Smooth muscle cell (in vitro differentiated cells): Measurements from ENCODE around the gene CTH. TPM values are rescaled to one million over a fixed set of nuclear protein-coding genes. Genes with fewer than 3 reads are reported as not detected.
A peak's percentile ranks its signal among the peaks of the same experiment; 100 is the strongest.
"Not testable (repeated sequence)": the region's sequence is repeated elsewhere in the genome, so short reads cannot be mapped to it uniquely, and the experiment has no call there.

Source experiments
- DNase-seq: peaks from one replicate; lab custom pipeline; 2025; ENCODE audit not compliant: unreplicated experiment; lab: John Stamatoyannopoulos, UW
- H2AFZ ChIP-seq: fragments of 200-600 bp; sonication (generic); 2 replicates; pipeline ENCODE4 v1.6.0; 2016; ENCODE audit warnings: antibody characterized with exemption, low read depth, mild to moderate bottlenecking
- H3F3A ChIP-seq: fragments of 200-600 bp; sonication (generic); 2 replicates; pipeline ENCODE4 v1.6.0; 2017; ENCODE audit warnings: antibody characterized with exemption, low read depth
- H3K27ac ChIP-seq: fragments of 200-600 bp; sonication (generic); 2 replicates; pipeline ENCODE4 v1.5.1; 2016; ENCODE audit warnings: low read depth, mild to moderate bottlenecking
- H3K27me3 ChIP-seq: fragments of 200-600 bp; sonication (generic); 2 replicates; pipeline ENCODE4 v1.6.1; 2016; ENCODE audit warnings: low read depth, mild to moderate bottlenecking
- H3K36me3 ChIP-seq: fragments of 200-600 bp; sonication (generic); 2 replicates; pipeline ENCODE4 v1.5.1; 2016; ENCODE audit warnings: low read depth
- H3K4me1 ChIP-seq: fragments of 200-600 bp; sonication (generic); 2 replicates; pipeline ENCODE4 v1.5.1; 2016; ENCODE audit warnings: low read depth
- H3K4me2 ChIP-seq: fragments of 200-600 bp; sonication (generic); 2 replicates; pipeline ENCODE4 v1.6.0; 2016; ENCODE audit warnings: mild to moderate bottlenecking
- H3K4me3 ChIP-seq: fragments of 200-600 bp; sonication (generic); 2 replicates; pipeline ENCODE4 v1.5.1; 2016; ENCODE audit warnings: mild to moderate bottlenecking
- H3K79me2 ChIP-seq: fragments of 200-600 bp; sonication (generic); 2 replicates; pipeline ENCODE4 v1.6.0; 2016; ENCODE audit warnings: low read depth, mild to moderate bottlenecking
- H3K9ac ChIP-seq: fragments of 200-600 bp; sonication (generic); 2 replicates; pipeline ENCODE4 v1.6.0; 2016; ENCODE audit warnings: low read depth
- H3K9me3 ChIP-seq: fragments of 200-600 bp; sonication (generic); replicated peaks from 2 replicates; pipeline ENCODE4 v1.5.1; 2016; ENCODE audit warnings: low read depth
- H4K20me1 ChIP-seq: fragments of 200-600 bp; sonication (generic); 2 replicates; pipeline ENCODE4 v1.6.0; 2016; ENCODE audit warnings: low read depth
- WGBS: methylation state at CpG from one replicate; pipeline ENCODE4 v1.1.7; 2016; ENCODE audit warnings: low lambda C conversion rate; 5-methylcytosine and 5-hydroxymethylcytosine counted together
- polyA plus RNA-seq: library from polyadenylated mRNA; unstranded; fragments of >200 nt; fragmentation: Nextera tagmentation; extraction: Ambion mirVana; gene quantifications from 2 replicates; pipeline ENCODE4 v1.2.1, GENCODE V29; 2016
- total RNA-seq: library from RNA; depleted of rRNA; stranded (reverse); fragments of >200 nt; gene quantifications from 2 replicates; pipeline ENCODE4 v1.2.3, GENCODE V29; 2014
- TF ChIP-seq, protein P1 (sequence below): fragments of 200-600 bp; sonication (generic); IDR thresholded peaks from 2 replicates; pipeline ENCODE4 v1.5.1; 2017; ENCODE audit warnings: borderline replicate concordance, mild to moderate bottlenecking, antibody characterized with exemption; ENCODE audit not compliant: insufficient read depth, poor library complexity, severe bottlenecking

CTH gene
- total RNA-seq = 6.5 and 12.8 TPM in 2 replicates
- 11.9 and 13.1 TPM in 2 replicates for polyA plus RNA-seq

DNA sequence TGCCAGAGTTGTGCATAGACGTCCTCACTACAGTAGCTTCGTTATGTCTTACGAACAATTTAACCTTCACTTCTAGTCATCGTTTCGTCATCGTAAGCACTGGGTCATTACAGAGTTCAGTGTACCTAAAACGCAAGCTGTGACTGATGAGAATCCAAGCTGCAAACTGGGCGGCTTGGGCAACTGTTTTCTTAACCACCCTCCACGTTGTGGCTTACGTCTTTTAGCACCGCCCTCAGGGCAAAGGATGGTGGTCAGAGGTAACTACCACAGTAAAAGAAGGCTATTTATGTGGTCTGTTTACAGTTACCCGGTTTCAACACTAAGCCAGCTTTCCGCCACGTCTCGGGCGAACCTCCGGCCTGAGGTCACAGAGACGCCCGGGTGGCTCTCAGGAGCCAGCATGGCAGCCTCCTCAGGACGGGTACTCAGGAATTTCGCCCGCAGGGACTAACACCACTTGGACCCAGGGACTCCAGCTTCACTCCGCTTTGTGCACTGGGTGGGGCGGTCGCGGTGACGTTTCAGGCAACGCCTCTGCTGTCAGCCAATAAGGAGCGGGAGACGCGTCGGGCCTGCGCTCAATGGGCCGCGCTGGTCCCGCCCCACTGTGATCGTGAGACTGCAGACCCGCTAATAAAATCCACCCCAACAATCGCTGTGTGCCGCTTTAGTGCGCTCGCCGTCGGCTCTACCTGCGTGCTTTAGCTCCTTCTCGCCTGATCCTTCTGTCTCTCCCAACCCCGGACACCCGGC, at the start of gene CTH:
TSS of gene CTH (plus strand) at position 665 of the 756 bp plus-strand sequence. CDS start 148 bp downstream, outside the sequence.
- H3K4me1 ChIP-seq = peaks cover 10% of the 10 kb centered on the region
- peaks cover 23% of the 10 kb centered on the region for H3K79me2 ChIP-seq
- H3K9me3 ChIP-seq = no peaks in the 10 kb centered on the region
- H2AFZ ChIP-seq = peak within 1 kb of the TSS; percentile 76
- DNase-seq = peak; percentile 78
- under 1% methylated on average over 45 of the region's 48 CpGs for WGBS
- peak within 1 kb of the TSS; percentile 95 for H3K27ac ChIP-seq
- H4K20me1 ChIP-seq = no peaks in the 10 kb centered on the region
- H3K4me2 ChIP-seq = peak within 1 kb of the TSS; percentile 92
- peaks cover 6% of the 10 kb centered on the region for H3F3A ChIP-seq
- peak within 1 kb of the TSS; percentile 82 for H3K9ac ChIP-seq
- H3K36me3 ChIP-seq = no peaks in the 10 kb centered on the region
- H3K27me3 ChIP-seq = peaks cover 4% of the 10 kb centered on the region
- peak within 1 kb of the TSS; percentile 84 for H3K4me3 ChIP-seq
- TF ChIP-seq, protein P1, sequence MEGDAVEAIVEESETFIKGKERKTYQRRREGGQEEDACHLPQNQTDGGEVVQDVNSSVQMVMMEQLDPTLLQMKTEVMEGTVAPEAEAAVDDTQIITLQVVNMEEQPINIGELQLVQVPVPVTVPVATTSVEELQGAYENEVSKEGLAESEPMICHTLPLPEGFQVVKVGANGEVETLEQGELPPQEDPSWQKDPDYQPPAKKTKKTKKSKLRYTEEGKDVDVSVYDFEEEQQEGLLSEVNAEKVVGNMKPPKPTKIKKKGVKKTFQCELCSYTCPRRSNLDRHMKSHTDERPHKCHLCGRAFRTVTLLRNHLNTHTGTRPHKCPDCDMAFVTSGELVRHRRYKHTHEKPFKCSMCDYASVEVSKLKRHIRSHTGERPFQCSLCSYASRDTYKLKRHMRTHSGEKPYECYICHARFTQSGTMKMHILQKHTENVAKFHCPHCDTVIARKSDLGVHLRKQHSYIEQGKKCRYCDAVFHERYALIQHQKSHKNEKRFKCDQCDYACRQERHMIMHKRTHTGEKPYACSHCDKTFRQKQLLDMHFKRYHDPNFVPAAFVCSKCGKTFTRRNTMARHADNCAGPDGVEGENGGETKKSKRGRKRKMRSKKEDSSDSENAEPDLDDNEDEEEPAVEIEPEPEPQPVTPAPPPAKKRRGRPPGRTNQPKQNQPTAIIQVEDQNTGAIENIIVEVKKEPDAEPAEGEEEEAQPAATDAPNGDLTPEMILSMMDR = no peak

DNA sequence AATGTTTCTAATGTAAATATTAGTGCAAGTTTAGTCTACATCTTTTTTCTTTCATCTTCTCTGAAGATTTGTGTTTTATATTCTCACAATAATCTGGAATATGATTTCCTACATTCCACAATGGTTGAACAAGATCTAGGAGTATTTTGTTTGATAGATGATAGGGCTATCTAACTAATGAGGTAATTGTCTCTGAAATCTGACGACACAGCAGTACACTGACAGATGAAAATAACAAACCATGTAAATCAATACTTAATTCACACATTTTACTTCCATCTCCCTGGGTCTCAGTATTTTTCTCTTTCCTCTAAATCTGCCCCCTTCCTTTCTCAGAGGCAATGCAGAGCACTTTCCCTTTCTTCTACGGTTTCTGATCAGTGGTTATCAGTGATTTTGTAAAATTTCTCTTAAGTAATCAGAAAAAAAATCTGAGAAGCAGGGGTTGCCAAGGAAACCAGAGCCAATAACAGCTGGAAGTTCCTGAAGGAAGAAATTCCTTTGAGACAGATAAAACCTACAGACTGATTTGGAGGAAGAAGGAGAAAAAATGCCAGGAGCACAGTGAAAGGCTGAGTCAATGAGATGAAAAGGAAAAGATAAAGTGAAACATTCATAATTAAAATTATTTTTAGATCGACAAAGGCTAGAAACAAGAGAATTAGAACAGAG, 49.2 kb upstream of the CTH start:
- no peak for DNase-seq
- WGBS = 68% methylated on average over 3 of the region's 3 CpGs
- H3K9ac ChIP-seq = no peak overlapping the region

GRCh38 chr1:70364439-70364838, 46.6 kb upstream of the CTH start:
- Histone ChIP-seq H3K27ac (no peak overlapping the region), H3K9me3 (no peaks in the 10 kb centered on the region), H3K79me2 (no peaks in the 10 kb centered on the region), H3F3A (no peaks in the 10 kb centered on the region), H3K4me1 (no peaks in the 10 kb centered on the region), H4K20me1 (no peaks in the 10 kb centered on the region), H3K4me3 (no peak overlapping the region), H3K9ac (no peak overlapping the region), H2AFZ (no peak overlapping the region), H3K36me3 (no peaks in the 10 kb centered on the region), H3K27me3 (no peaks in the 10 kb centered on the region), H3K4me2 (no peak overlapping the region)
- TF ChIP-seq, protein P1 = no peak
- 59% methylated on average over 3 of the region's 3 CpGs for WGBS
- DNase-seq = no peak

More for the DNA sequence above, 49.2 kb upstream of the CTH start:
- H3K36me3 ChIP-seq = no peaks in the 10 kb centered on the region
- H2AFZ ChIP-seq = no peak overlapping the region
- TF ChIP-seq, protein P1 = no peak
- H3K4me1 ChIP-seq = no peaks in the 10 kb centered on the region
- no peaks in the 10 kb centered on the region for H3F3A ChIP-seq
- no peak overlapping the region for H3K27ac ChIP-seq
- H3K9me3 ChIP-seq = no peaks in the 10 kb centered on the region
- no peaks in the 10 kb centered on the region for H4K20me1 ChIP-seq
- H3K4me2 ChIP-seq = no peak overlapping the region
- no peak overlapping the region for H3K4me3 ChIP-seq
- H3K27me3 ChIP-seq = no peaks in the 10 kb centered on the region
- no peaks in the 10 kb centered on the region for H3K79me2 ChIP-seq

DNA sequence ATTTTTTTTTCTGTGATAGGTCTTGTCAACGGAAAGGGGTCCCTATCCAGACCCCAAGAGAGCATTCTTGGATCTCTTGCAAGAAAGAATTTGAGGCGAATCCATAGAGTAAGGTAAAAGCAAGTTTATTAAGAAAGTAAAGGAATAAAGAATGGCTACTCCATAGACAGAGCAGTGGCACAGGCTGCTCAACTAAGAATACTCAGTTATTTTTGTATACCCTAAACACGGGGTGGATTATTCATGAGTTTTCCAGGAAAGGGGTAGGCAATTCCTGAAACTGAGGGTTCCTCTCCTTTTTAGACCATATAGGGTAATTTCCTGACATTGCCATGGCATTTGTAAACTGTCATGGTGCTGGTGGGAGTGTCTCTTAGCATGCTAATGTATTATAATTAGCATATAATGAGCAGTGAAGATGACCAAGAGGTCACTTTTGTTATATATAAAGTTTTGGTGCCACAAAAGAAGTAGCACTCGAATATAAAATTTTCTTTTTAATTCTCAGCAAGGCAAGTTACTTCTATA, 44.6 kb upstream of the CTH start:
- WGBS = 93% methylated on average over 4 of the region's 4 CpGs
- not testable (repeated sequence) for H3F3A ChIP-seq, H3K4me2 ChIP-seq, H3K4me1 ChIP-seq, DNase-seq, H3K79me2 ChIP-seq, H3K27ac ChIP-seq, H3K9ac ChIP-seq, H4K20me1 ChIP-seq, H2AFZ ChIP-seq, H3K4me3 ChIP-seq, H3K9me3 ChIP-seq, H3K27me3 ChIP-seq, H3K36me3 ChIP-seq

DNA sequence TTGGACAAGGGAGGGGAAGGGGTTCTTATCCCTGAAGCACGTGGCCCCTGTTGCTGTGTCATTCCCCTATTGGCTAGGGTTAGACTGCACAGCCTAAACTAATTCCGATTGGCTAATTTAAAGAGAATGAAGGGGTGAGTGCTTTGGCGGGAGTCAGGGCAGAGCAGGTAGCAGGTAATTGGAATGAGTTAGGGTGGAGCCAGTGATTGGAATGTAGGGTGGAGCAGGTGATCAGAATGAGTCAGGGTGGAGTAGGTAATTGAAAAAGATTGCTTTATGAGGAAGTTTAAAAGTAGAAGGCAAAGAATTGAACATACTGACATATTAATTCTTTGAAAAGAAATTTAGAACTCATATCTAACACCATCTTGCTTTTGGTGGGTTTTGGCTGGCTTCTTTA, 44.1 kb upstream of the CTH start:
- H4K20me1 ChIP-seq, H3F3A ChIP-seq, H3K4me2 ChIP-seq, H3K27me3 ChIP-seq, H2AFZ ChIP-seq, H3K79me2 ChIP-seq, H3K9ac ChIP-seq, H3K9me3 ChIP-seq, H3K4me1 ChIP-seq, H3K4me3 ChIP-seq, H3K27ac ChIP-seq, H3K36me3 ChIP-seq, DNase-seq: not testable (repeated sequence)
- WGBS = 88% methylated on average over 3 of the region's 3 CpGs

- not testable (repeated sequence) for H2AFZ ChIP-seq, H3K9me3 ChIP-seq, H3K27ac ChIP-seq, H3K79me2 ChIP-seq, H3F3A ChIP-seq, DNase-seq, H3K4me1 ChIP-seq, H4K20me1 ChIP-seq, H3K4me3 ChIP-seq, H3K9ac ChIP-seq, H3K27me3 ChIP-seq, H3K36me3 ChIP-seq, H3K4me2 ChIP-seq
- WGBS = 88% methylated on average over 5 of the region's 5 CpGs
Measured at GRCh38 chr1:70367397-70367796, 43.7 kb upstream of the CTH start.
